Skeletal muscle tissue (tissue), 4 donors: ENCODE results near the gene UGT1A7. TPM values are rescaled to one million over a fixed set of nuclear protein-coding genes. Genes with fewer than 3 reads are reported as not detected.

ENCODE experiments used
- H3K27ac ChIP-seq: one replicate; pipeline ENCODE4 v1.7.0; 2013; ENCODE audit warnings: mild to moderate bottlenecking, low read depth, low read length, inconsistent platforms
- H3K27me3 ChIP-seq, 3 donors: one replicate each; pipeline ENCODE4 v1.7.0; 2013; ENCODE audit warnings: low read length in 3 of 3; ENCODE audit not compliant: control insufficient read depth in 3 of 3, insufficient read depth in 3 of 3
- H3K36me3 ChIP-seq, 3 donors: one replicate each; pipeline ENCODE4 v1.7.0; 2013; ENCODE audit warnings: low read length in 3 of 3; ENCODE audit not compliant: control insufficient read depth in 3 of 3, insufficient read depth in 3 of 3
- H3K4me1 ChIP-seq, 3 donors: one replicate each; pipeline ENCODE4 v1.7.0; 2013; ENCODE audit warnings: low read length in 3 of 3, mild to moderate bottlenecking in 3 of 3; ENCODE audit not compliant: control insufficient read depth in 3 of 3, insufficient read depth in 3 of 3
- H3K4me3 ChIP-seq, 3 donors: one replicate each; pipeline ENCODE4 v1.7.0; 2013; ENCODE audit warnings: low read length in 3 of 3
- H3K9ac ChIP-seq, 3 donors: one replicate each; pipeline ENCODE4 v1.7.0; 2013; ENCODE audit warnings: low read length in 3 of 3, mild to moderate bottlenecking in 3 of 3, moderate library complexity in 2 of 3, low read depth in 1 of 3
- H3K9me3 ChIP-seq, 3 donors: one replicate each; pipeline ENCODE4 v1.7.0; 2013; ENCODE audit warnings: low read length in 3 of 3; ENCODE audit not compliant: control insufficient read depth in 3 of 3
- total RNA-seq: library from RNA; depleted of rRNA; stranded (reverse); fragments of >200 nt; gene quantifications from one replicate; pipeline ENCODE4 v1.2.3, GENCODE V29; 2014
- donor health status: Osteomylitis.

UGT1A7 gene
- total RNA-seq, 1 donor from 2014 or later: not detected

- no peak overlapping the region for H3K4me3 ChIP-seq
- H3K27ac ChIP-seq: no peak overlapping the region
These were observed 131.7 kb downstream of the UGT1A7 start for GRCh38 chr2:233813236-233814055.

GRCh38 chr2:233814056-233814835, 132.5 kb downstream of the UGT1A7 start:
- H3K4me1 ChIP-seq: no peaks in the 10 kb centered on the region
- H3K27ac ChIP-seq: no peak overlapping the region
- H3K9ac ChIP-seq: no peak overlapping the region
- no peak overlapping the region for H3K4me3 ChIP-seq
- no peaks in the 10 kb centered on the region for H3K36me3 ChIP-seq
- no peaks in the 10 kb centered on the region for H3K9me3 ChIP-seq
- H3K27me3 ChIP-seq: peaks cover under 1 to 6% (median 2%) of the 10 kb centered on the region in 3 donors

More at GRCh38 chr2:233813236-233814055, 131.7 kb downstream of the UGT1A7 start:
- no peaks in the 10 kb centered on the region for H3K36me3 ChIP-seq
- H3K9me3 ChIP-seq: no peaks in the 10 kb centered on the region
- H3K4me1 ChIP-seq: no peaks in the 10 kb centered on the region
- no peak overlapping the region for H3K9ac ChIP-seq
- peaks cover 0 to 10% (median 9%) of the 10 kb centered on the region in 3 donors for H3K27me3 ChIP-seq

- H3K27ac ChIP-seq: no peak overlapping the region
- H3K9ac ChIP-seq: no peak overlapping the region
- H3K4me3 ChIP-seq: no peak overlapping the region
- H3K9me3 ChIP-seq: no peaks in the 10 kb centered on the region
- no peaks in the 10 kb centered on the region for H3K36me3 ChIP-seq
- no peaks in the 10 kb centered on the region for H3K4me1 ChIP-seq
- peaks cover 0 to 5% (median 3%) of the 10 kb centered on the region in 3 donors for H3K27me3 ChIP-seq
These were observed 134.2 kb downstream of the UGT1A7 start for GRCh38 chr2:233815861-233816260.

GRCh38 chr2:233816334-233816733, 134.6 kb downstream of the UGT1A7 start:
- H3K9me3 ChIP-seq: no peaks in the 10 kb centered on the region
- H3K27ac ChIP-seq: peak overlapping the region; percentile 23
- H3K27me3 ChIP-seq: peaks cover 0 to 5% (median 3%) of the 10 kb centered on the region in 3 donors
- H3K4me3 ChIP-seq: no peak overlapping the region
- H3K4me1 ChIP-seq: no peaks in the 10 kb centered on the region
- H3K36me3 ChIP-seq: no peaks in the 10 kb centered on the region
- no peak overlapping the region for H3K9ac ChIP-seq

- H3K4me3 ChIP-seq: no peak overlapping the region
- H3K27ac ChIP-seq: peak overlapping the region; percentile 23
- H3K36me3 ChIP-seq: no peaks in the 10 kb centered on the region
- H3K9ac ChIP-seq: no peak overlapping the region
- no peaks in the 10 kb centered on the region for H3K4me1 ChIP-seq
- peaks cover 0 to 5% (median 3%) of the 10 kb centered on the region in 3 donors for H3K27me3 ChIP-seq
- no peaks in the 10 kb centered on the region for H3K9me3 ChIP-seq
These were observed 135.1 kb downstream of the UGT1A7 start for GRCh38 chr2:233816771-233817170.

GRCh38 chr2:233817361-233817911, 135.7 kb downstream of the UGT1A7 start:
- Histone ChIP-seq H3K4me1 (no peaks in the 10 kb centered on the region), H3K4me3 (no peak overlapping the region), H3K36me3 (no peaks in the 10 kb centered on the region), H3K9ac (no peak overlapping the region), H3K27me3 (peaks cover 0 to 5% (median 3%) of the 10 kb centered on the region in 3 donors), H3K27ac (no peak overlapping the region), H3K9me3 (no peaks in the 10 kb centered on the region)

GRCh38 chr2:233817995-233818638, 136.4 kb downstream of the UGT1A7 start:
- Histone ChIP-seq H3K27ac (no peak overlapping the region), H3K27me3 (peaks cover 0 to 5% (median 3%) of the 10 kb centered on the region in 3 donors), H3K9me3 (no peaks in the 10 kb centered on the region), H3K9ac (no peak overlapping the region), H3K36me3 (no peaks in the 10 kb centered on the region), H3K4me3 (no peak overlapping the region), H3K4me1 (no peaks in the 10 kb centered on the region)

GRCh38 chr2:233818639-233819621, 137.2 kb downstream of the UGT1A7 start:
- Histone ChIP-seq H3K4me1 (no peaks in the 10 kb centered on the region), H3K9ac (no peak overlapping the region), H3K27me3 (peaks cover 0 to 5% (median 3%) of the 10 kb centered on the region in 3 donors), H3K9me3 (no peaks in the 10 kb centered on the region), H3K4me3 (no peak overlapping the region), H3K27ac (no peak overlapping the region), H3K36me3 (no peaks in the 10 kb centered on the region)
